Heart left ventricle (tissue), 16 donors: ENCODE data around the gene RAB8A. TPM values are rescaled to one million over a fixed set of nuclear protein-coding genes. Genes with fewer than 3 reads are reported as not detected.

Experiments used
- ATAC-seq, 4 donors: fragments of 200-7000 bp; cut with Tn5 transposase; one replicate each; pipeline ENCODE4 v1.9.1; 2020 to 2022; ENCODE audit warnings: moderate library complexity in 4 of 4, mild to moderate bottlenecking in 3 of 4, moderate number of reproducible peaks in 1 of 4
- DNase-seq, 5 donors: peaks; one replicate each; pipeline ENCODE4 v3.0.0-alpha.2; 2020
- H3K27ac ChIP-seq, 12 donors: fragments of 200-600 bp; sonication (generic) in 4 of 12; one replicate each; pipeline versions ENCODE4 v1.5.0 to v1.8.0; 2016 to 2022; ENCODE audit warnings: mild to moderate bottlenecking in 2 of 12
- H3K27me3 ChIP-seq, 9 donors: fragments of 200-600 bp; sonication (generic) in 2 of 9; one replicate each; pipeline versions ENCODE4 v1.5.1 to v1.8.0; 2016 to 2022; ENCODE audit warnings: mild to moderate bottlenecking in 3 of 9
- H3K36me3 ChIP-seq, 9 donors: fragments of 200-600 bp; sonication (generic) in 2 of 9; one replicate each; pipeline versions ENCODE4 v1.5.0 to v1.8.0; 2018 to 2022; ENCODE audit warnings: mild to moderate bottlenecking in 2 of 9
- H3K4me1 ChIP-seq, 12 donors: fragments of 200-600 bp; sonication (generic) in 4 of 12; one replicate each; pipeline versions ENCODE4 v1.5.0 to v1.8.0; 2016 to 2022; ENCODE audit warnings: mild to moderate bottlenecking in 3 of 12
- H3K4me3 ChIP-seq, 12 donors: fragments of 200-600 bp; sonication (generic) in 4 of 12; one replicate each; pipeline versions ENCODE4 v1.5.0 to v1.8.0; 2017 to 2022; ENCODE audit warnings: mild to moderate bottlenecking in 9 of 12, moderate library complexity in 4 of 12
- H3K9me3 ChIP-seq, 12 donors: fragments of 200-600 bp; sonication (generic) in 4 of 12; one replicate each; pipeline versions ENCODE4 v1.5.0 to v1.8.0; 2016 to 2022; ENCODE audit warnings: mild to moderate bottlenecking in 1 of 12
- POLR2A ChIP-seq, 2 donors: fragments of 450-650 bp; IDR thresholded peaks; one replicate each; pipeline ENCODE4 v1.6.1; 2017; ENCODE audit warnings: antibody characterized with exemption in 2 of 2, mild to moderate bottlenecking in 2 of 2, moderate library complexity in 2 of 2
- WGBS, 4 donors: extraction: QIAGEN DNeasy Blood & Tissue Kit in 2 of 4; methylation state at CpG; one replicate each; pipeline versions ENCODE4 v1.1.5 to v1.1.7; 2013 to 2018; 5-methylcytosine and 5-hydroxymethylcytosine counted together
- intact Hi-C, 10 donors: fragments of 100-400 bp; cut with DNase I; formaldehyde crosslinking; loops; one replicate each; pipeline versions ENCODE4 v1.11.1 to v1.14.2; 2022
- polyA plus RNA-seq, 2 donors: library from polyadenylated mRNA; stranded (reverse); fragments of 200-250 nt; gene quantifications; one replicate each; pipeline ENCODE4 v1.2.3, GENCODE V29; 2013
- total RNA-seq, 9 donors: library from RNA; depleted of rRNA in 2 of 9; stranded (reverse); fragments of >200 nt in 2 of 9; fragmentation: NEBNext Ultra II Directional in 3 of 9; extraction: Animal tissue kit (Norgen Biotek cat#: 25700) in 3 of 9; gene quantifications; one replicate each; pipeline versions ENCODE4 v1.1.0 to v1.2.4, GENCODE V29; 2016 to 2023
- TF ChIP-seq, protein P1 (sequence below), 12 donors: fragments of 200-600 bp; sonication (generic) in 4 of 12; IDR thresholded peaks; one replicate each; pipeline versions ENCODE4 v1.5.0 to v1.8.0; 2018 to 2022; ENCODE audit warnings: antibody characterized with exemption in 12 of 12, mild to moderate bottlenecking in 5 of 12
- donor health status: ischemic (EF 13 %, LVEDD 7.1; RV severe dilation, severe dysfunction).
- donor health status: healthy with polysubstance abuse.
- donor health status: DM: no; HTN: yes; CAD: no.
- donor health status: DM: no; HTN: no; CAD: no.
- donor health status: ischemic (EF 25% LVEDD 6.9; RV normal size, moderate dysfunction).
- donor health status: ischemic (EF 25% LVEDD 5.7; RV mildly dilated, moderate dysfunction).
- donor health status: healthy.
- donor health status: DM: yes; HTN: yes; CAD: no.
- donor health status: ischemic (EF 35%, LVEDD 5.7; RV mildly dilated, moderate dysfunction).
- donor health status: nonischemic (EF 11% LVEDD 7.7; RV severe dilation, severe dysfunction).
- donor health status: DM: yes; HTN: yes; CAD: no.
- donor health status: PGD.
- donor health status: ischemic (EF 29% LVEDD 5.4; RV normal size, mild dysfunction).
- donor health status: nonischemic (EF 23%, LVEDD 6.1; RV moderate dilation, normal function).

Gene RAB8A
- total and polyA plus RNA-seq, 11 donors: 7.8 to 53.7 (median 23.7) TPM

DNA sequence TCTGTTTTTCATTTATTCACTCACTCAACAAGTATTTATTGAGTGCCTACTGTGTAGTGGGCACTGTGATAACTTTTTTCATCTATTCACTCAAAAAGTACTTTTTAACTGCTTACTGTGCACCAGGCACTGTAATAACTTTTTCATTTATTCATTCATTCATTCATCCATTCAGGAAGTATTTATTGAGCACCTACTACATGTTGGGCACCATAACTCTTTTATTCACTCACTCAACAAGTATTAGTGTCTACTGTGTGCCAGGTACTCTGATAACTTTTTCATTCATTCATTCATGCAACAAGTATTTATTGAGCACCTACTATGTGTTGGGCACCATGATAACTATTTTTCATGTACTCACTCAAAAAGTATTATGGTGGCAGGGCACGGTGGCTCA is 54.7 kb downstream of the RAB8A start:
- H3K27me3 ChIP-seq: peaks cover 0 to 4% (median 0%) of the 10 kb centered on the region in 9 donors
- intact Hi-C loops: no loop called here
- TF ChIP-seq POLR2A (IDR thresholded peaks at IDR 0.05): no peak
- TF ChIP-seq, protein P1, sequence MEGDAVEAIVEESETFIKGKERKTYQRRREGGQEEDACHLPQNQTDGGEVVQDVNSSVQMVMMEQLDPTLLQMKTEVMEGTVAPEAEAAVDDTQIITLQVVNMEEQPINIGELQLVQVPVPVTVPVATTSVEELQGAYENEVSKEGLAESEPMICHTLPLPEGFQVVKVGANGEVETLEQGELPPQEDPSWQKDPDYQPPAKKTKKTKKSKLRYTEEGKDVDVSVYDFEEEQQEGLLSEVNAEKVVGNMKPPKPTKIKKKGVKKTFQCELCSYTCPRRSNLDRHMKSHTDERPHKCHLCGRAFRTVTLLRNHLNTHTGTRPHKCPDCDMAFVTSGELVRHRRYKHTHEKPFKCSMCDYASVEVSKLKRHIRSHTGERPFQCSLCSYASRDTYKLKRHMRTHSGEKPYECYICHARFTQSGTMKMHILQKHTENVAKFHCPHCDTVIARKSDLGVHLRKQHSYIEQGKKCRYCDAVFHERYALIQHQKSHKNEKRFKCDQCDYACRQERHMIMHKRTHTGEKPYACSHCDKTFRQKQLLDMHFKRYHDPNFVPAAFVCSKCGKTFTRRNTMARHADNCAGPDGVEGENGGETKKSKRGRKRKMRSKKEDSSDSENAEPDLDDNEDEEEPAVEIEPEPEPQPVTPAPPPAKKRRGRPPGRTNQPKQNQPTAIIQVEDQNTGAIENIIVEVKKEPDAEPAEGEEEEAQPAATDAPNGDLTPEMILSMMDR (IDR thresholded peaks at IDR 0.05): no peak
- no peaks in the 10 kb centered on the region for H3K9me3 ChIP-seq
- no peak overlapping the region for H3K4me3 ChIP-seq
- H3K27ac ChIP-seq: no peak overlapping the region
- H3K36me3 ChIP-seq: no peaks in the 10 kb centered on the region
- ATAC-seq: no peak
- DNase-seq: no peak
- H3K4me1 ChIP-seq: no peaks in the 10 kb centered on the region
- 88 to 96% (median 93%) methylated on average over 1 of the region's 1 CpG for WGBS, 4 donors

DNA sequence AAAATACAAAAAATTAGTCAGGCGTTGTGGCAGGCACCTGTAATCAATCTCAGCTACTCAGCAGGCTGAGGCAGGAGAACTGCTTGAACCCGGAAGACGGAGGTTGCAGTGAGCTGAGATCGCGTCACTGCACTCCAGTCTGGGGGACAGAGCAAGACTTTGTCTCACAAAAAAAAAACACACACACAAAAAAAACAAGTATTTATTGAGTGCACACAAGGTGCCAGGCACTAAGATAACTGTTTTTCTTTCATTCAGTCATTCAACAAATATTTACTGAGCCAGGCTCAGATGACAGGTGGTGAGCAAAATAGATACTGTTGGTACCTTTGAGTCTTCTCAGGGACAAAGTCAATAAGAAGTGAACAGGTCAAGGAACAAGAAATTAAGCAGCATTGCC is 55.4 kb downstream of the RAB8A start:
- no peak overlapping the region for H3K4me3 ChIP-seq
- no peak for TF ChIP-seq POLR2A (IDR thresholded peaks at IDR 0.05)
- TF ChIP-seq, protein P1 (IDR thresholded peaks at IDR 0.05): no peak
- 90 to 94% (median 93%) methylated on average over 5 of the region's 5 CpGs for WGBS, 4 donors
- peaks cover 0 to 4% (median 0%) of the 10 kb centered on the region in 9 donors for H3K27me3 ChIP-seq
- no peak overlapping the region for H3K27ac ChIP-seq
- no peaks in the 10 kb centered on the region for H3K4me1 ChIP-seq
- no peaks in the 10 kb centered on the region for H3K9me3 ChIP-seq
- H3K36me3 ChIP-seq: no peaks in the 10 kb centered on the region
- ATAC-seq: no peak
- intact Hi-C loops: no loop called here
- DNase-seq: no peak

DNA sequence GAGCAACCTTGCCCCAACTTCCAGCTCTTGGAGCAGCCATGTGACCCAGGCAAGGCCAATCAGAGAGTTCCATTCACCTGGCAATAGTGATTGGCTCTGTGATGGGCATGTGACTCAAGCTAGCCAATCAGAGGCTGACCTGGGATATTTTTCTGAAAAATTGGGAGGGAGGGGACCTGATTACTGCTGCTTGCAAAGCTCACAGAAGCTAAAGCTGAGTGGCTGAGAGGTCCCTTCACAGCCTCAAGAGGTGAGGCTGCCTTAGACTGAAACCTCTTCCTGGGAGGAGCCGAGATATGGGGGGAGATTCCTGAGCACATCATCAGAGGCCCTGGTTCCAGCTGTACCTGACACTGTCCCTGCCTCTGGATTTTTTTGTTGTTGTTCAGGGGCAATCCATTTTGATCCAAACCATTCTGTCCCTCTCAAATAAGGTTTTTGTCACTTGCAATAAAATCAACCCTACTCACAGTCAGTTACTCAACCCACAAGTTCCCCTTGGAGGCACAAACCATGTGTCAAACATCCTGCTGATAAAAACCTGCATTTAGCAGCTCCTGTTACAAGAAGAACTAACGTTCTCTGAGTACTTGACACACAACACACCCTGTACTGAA is 56.9 kb downstream of the RAB8A start:
- ATAC-seq (no peak), DNase-seq (no peak)
- no peaks in the 10 kb centered on the region for H3K36me3 ChIP-seq
- H3K27me3 ChIP-seq: peaks cover 0 to 4% (median 0%) of the 10 kb centered on the region in 9 donors
- intact Hi-C loops: no loop called here
- 39 to 56% (median 44%) methylated on average over 2 of the region's 2 CpGs for WGBS, 4 donors
- no peak overlapping the region for H3K4me3 ChIP-seq
- H3K9me3 ChIP-seq: no peaks in the 10 kb centered on the region
- H3K4me1 ChIP-seq: no peaks in the 10 kb centered on the region
- TF ChIP-seq POLR2A (IDR thresholded peaks at IDR 0.05): no peak
- TF ChIP-seq, protein P1 (IDR thresholded peaks at IDR 0.05): no peak
- no peak overlapping the region for H3K27ac ChIP-seq

DNA sequence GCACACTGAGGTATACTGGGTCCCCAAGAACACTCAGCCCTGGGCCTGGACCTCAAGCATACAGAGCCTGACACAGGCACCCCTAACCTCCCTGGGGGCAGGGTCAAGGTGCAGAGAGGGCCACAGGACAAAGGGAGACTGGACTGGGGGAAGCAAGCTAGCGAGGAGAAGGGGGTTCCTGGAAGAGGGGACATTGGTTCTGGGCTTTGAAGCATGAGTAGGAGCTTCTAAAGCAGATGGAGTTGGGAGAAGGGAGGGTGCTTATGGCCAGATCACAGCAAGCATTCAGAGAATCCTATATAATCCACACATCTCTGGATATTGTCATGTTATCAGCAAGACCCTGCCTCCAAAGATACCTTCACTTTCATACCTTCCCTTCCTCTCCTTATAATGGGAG is 58.4 kb downstream of the RAB8A start:
- H3K27ac ChIP-seq: no peak overlapping the region
- H3K4me3 ChIP-seq: no peak overlapping the region
- H3K27me3 ChIP-seq: peaks cover 0 to 7% (median 0%) of the 10 kb centered on the region in 9 donors
- no peak for TF ChIP-seq POLR2A (IDR thresholded peaks at IDR 0.05)
- TF ChIP-seq, protein P1 (IDR thresholded peaks at IDR 0.05): no peak
- peaks cover 0 to 3% (median 0%) of the 10 kb centered on the region in 12 donors for H3K9me3 ChIP-seq
- intact Hi-C loops: no loop called here
- no peaks in the 10 kb centered on the region for H3K4me1 ChIP-seq
- DNase-seq (no peak), ATAC-seq (no peak)
- H3K36me3 ChIP-seq: no peaks in the 10 kb centered on the region
- WGBS, 4 donors: 66 to 73% (median 70%) methylated on average over 1 of the region's 1 CpG
